NCI-H1092 treated with DMSO at 0.1 percent for 48 hours (cell line): ENCODE results near the gene TMEM185B.
"Not testable (repeated sequence)": the region's sequence is repeated elsewhere in the genome, so short reads cannot be mapped to it uniquely, and the experiment has no call there.

ENCODE experiments used
- DNase-seq: peaks from one replicate; lab custom pipeline; 2025; lab: John Stamatoyannopoulos, UW

The TMEM185B gene

GRCh38 chr2:120251880-120252224 is 28.7 kb upstream of the TMEM185B start:
- DNase-seq = no peak

GRCh38 chr2:120251078-120251477 is 27.9 kb upstream of the TMEM185B start:
- no peak for DNase-seq

- no peak for DNase-seq
These were observed 27.4 kb upstream of the TMEM185B start for GRCh38 chr2:120250640-120251039.

- DNase-seq = no peak
These were observed 24.7 kb upstream of the TMEM185B start for GRCh38 chr2:120247851-120248250.

GRCh38 chr2:120246546-120247300 is 23.5 kb upstream of the TMEM185B start:
- peak; percentile 10 for DNase-seq

- no peak for DNase-seq
These were observed 22.5 kb upstream of the TMEM185B start for GRCh38 chr2:120245520-120246332.

GRCh38 chr2:120244656-120245519 is 21.7 kb upstream of the TMEM185B start:
- DNase-seq = no peak

- DNase-seq = no peak
These were observed 20.8 kb upstream of the TMEM185B start for GRCh38 chr2:120243875-120244553.

- DNase-seq = no peak
These were observed 20.0 kb upstream of the TMEM185B start for GRCh38 chr2:120243211-120243610.

GRCh38 chr2:120241684-120242083 is 18.5 kb upstream of the TMEM185B start:
- DNase-seq = no peak

GRCh38 chr2:120240901-120241429 is 17.8 kb upstream of the TMEM185B start:
- no peak for DNase-seq

GRCh38 chr2:120239488-120240287 is 16.5 kb upstream of the TMEM185B start:
- DNase-seq = no peak

GRCh38 chr2:120238728-120239487 is 15.7 kb upstream of the TMEM185B start:
- DNase-seq = no peak

- no peak for DNase-seq
These were observed 14.3 kb upstream of the TMEM185B start for GRCh38 chr2:120237491-120237902.

- DNase-seq = no peak
These were observed 13.6 kb upstream of the TMEM185B start for GRCh38 chr2:120236791-120237190.

GRCh38 chr2:120236316-120236715 is 13.1 kb upstream of the TMEM185B start:
- peak; percentile 14 for DNase-seq

GRCh38 chr2:120235681-120236080 is 12.5 kb upstream of the TMEM185B start:
- DNase-seq = no peak

- DNase-seq = not testable (repeated sequence)
These were observed 12.0 kb upstream of the TMEM185B start for GRCh38 chr2:120235158-120235557.

GRCh38 chr2:120233292-120233691 is 10.1 kb upstream of the TMEM185B start:
- no peak for DNase-seq
